DOHH2 (cell line): Measurements from ENCODE around the gene SLC23A3.

ENCODE experiments used
- H3F3A ChIP-seq: fragments of 200-600 bp; sonication (generic), shearing (Covaris generic); 2 replicates; pipeline ENCODE4 v1.6.0; 2016; ENCODE audit warnings: antibody characterized with exemption, mild to moderate bottlenecking; ENCODE audit not compliant: control insufficient read depth, insufficient read depth
- H3K27ac ChIP-seq: fragments of 200-600 bp; sonication (generic); 2 replicates; pipeline ENCODE4 v1.5.1; 2014; ENCODE audit warnings: low read depth, mild to moderate bottlenecking, low read length, moderate library complexity
- H3K27me3 ChIP-seq: fragments of 200-600 bp; sonication (generic); 2 replicates; pipeline ENCODE4 v1.6.1; 2014; ENCODE audit warnings: mild to moderate bottlenecking, low read length, mixed read lengths; ENCODE audit not compliant: control insufficient read depth
- H3K36me3 ChIP-seq: fragments of 200-600 bp; sonication (generic); 2 replicates; pipeline ENCODE4 v1.6.1; 2014; ENCODE audit warnings: mild to moderate bottlenecking, low read length, moderate library complexity, mixed read lengths; ENCODE audit not compliant: control insufficient read depth
- H3K4me1 ChIP-seq: fragments of 200-600 bp; sonication (generic); 2 replicates; pipeline ENCODE4 v1.6.1; 2014; ENCODE audit warnings: mild to moderate bottlenecking, low read length, mixed read lengths; ENCODE audit not compliant: control insufficient read depth
- H3K4me2 ChIP-seq: fragments of 200-600 bp; sonication (generic); 2 replicates; pipeline ENCODE4 v1.6.0; 2014; ENCODE audit warnings: mild to moderate bottlenecking, low read length, moderate library complexity
- H3K4me3 ChIP-seq: fragments of 200-600 bp; sonication (generic); 2 replicates; pipeline ENCODE4 v1.5.1; 2014; ENCODE audit warnings: mild to moderate bottlenecking, low read length, mixed read lengths
- H3K79me2 ChIP-seq: fragments of 200-600 bp; sonication (generic); 2 replicates; pipeline ENCODE4 v1.6.1; 2014; ENCODE audit warnings: mild to moderate bottlenecking, low read length, mixed read lengths; ENCODE audit not compliant: control insufficient read depth
- H3K9me2 ChIP-seq: fragments of 200-600 bp; sonication (generic); replicated peaks from 2 replicates; pipeline ENCODE4 v1.6.1; 2014; ENCODE audit warnings: mild to moderate bottlenecking, low read length, mixed read lengths; ENCODE audit not compliant: control insufficient read depth
- H3K9me3 ChIP-seq: fragments of 200-600 bp; sonication (generic); 2 replicates; pipeline ENCODE4 v1.6.1; 2014; ENCODE audit warnings: antibody characterized with exemption, low read length, mixed read lengths; ENCODE audit not compliant: control insufficient read depth, insufficient read depth
- H4K20me1 ChIP-seq: fragments of 200-600 bp; sonication (generic); 2 replicates; pipeline ENCODE4 v1.6.0; 2014; ENCODE audit warnings: low read depth, mild to moderate bottlenecking, antibody characterized with exemption, low read length, moderate library complexity; ENCODE audit not compliant: control insufficient read depth, insufficient read depth
- CTCF ChIP-seq: fragments of 200-600 bp; sonication (generic); IDR thresholded peaks from one replicate; pipeline ENCODE4 v1.5.1; 2014; ENCODE audit warnings: antibody characterized with exemption, mild to moderate bottlenecking, low read depth, low read length; ENCODE audit not compliant: poor library complexity, severe bottlenecking
- EZH2phosphoT487 ChIP-seq: fragments of 200-600 bp; sonication (generic); IDR thresholded peaks from 2 replicates; pipeline ENCODE4 v1.6.1; 2017; ENCODE audit warnings: borderline replicate concordance, mild to moderate bottlenecking, antibody characterized with exemption, low read length, moderate library complexity, mixed read lengths

SLC23A3 gene

GRCh38 chr2:219179601-219180465 is 10.0 kb upstream of the SLC23A3 start:
- no peak for TF ChIP-seq EZH2phosphoT487
- TF ChIP-seq CTCF: no peak
- peaks cover 14% of the 10 kb centered on the region for H3F3A ChIP-seq
- no peak overlapping the region for H3K27ac ChIP-seq
- H3K27me3 ChIP-seq: no peaks in the 10 kb centered on the region
- peaks cover 72% of the 10 kb centered on the region for H3K36me3 ChIP-seq
- 0 out of 2 replicates have a peak, but pooled peaks cover 5% of the 10 kb centered on the region for H4K20me1 ChIP-seq
- H3K9me2 ChIP-seq: no peaks in the 10 kb centered on the region
- peaks cover 28% of the 10 kb centered on the region for H3K4me1 ChIP-seq
- H3K4me3 ChIP-seq: peak overlapping the region; percentile 96
- H3K79me2 ChIP-seq: peaks cover 41% of the 10 kb centered on the region
- H3K9me3 ChIP-seq: no peaks in the 10 kb centered on the region
- H3K4me2 ChIP-seq: peak overlapping the region; percentile 84

- peaks cover 28% of the 10 kb centered on the region for H3K4me1 ChIP-seq
- H3K9me3 ChIP-seq: no peaks in the 10 kb centered on the region
- 0 out of 2 replicates have a peak, but pooled peaks cover 5% of the 10 kb centered on the region for H4K20me1 ChIP-seq
- H3K27me3 ChIP-seq: no peaks in the 10 kb centered on the region
- no peak for TF ChIP-seq EZH2phosphoT487
- TF ChIP-seq CTCF: no peak
- peak overlapping the region; percentile 84 for H3K4me2 ChIP-seq
- H3K79me2 ChIP-seq: peaks cover 42% of the 10 kb centered on the region
- peaks cover 14% of the 10 kb centered on the region for H3F3A ChIP-seq
- H3K27ac ChIP-seq: peak overlapping the region; percentile 99
- H3K9me2 ChIP-seq: no peaks in the 10 kb centered on the region
- H3K4me3 ChIP-seq: peak overlapping the region; percentile 96
- peaks cover 75% of the 10 kb centered on the region for H3K36me3 ChIP-seq
Observed at GRCh38 chr2:219178377-219179175, 8.7 kb upstream of the SLC23A3 start.

GRCh38 chr2:219177552-219178376 is 7.9 kb upstream of the SLC23A3 start, which contains the start of gene RETREG2:
Gene RETREG2, plus strand, starts transcription at chr2:219178275. Its CDS starts 78 bp downstream, at chr2:219178353.
- Histone ChIP-seq H3K36me3 (peaks cover 73% of the 10 kb centered on the region), H3K4me1 (peaks cover 28% of the 10 kb centered on the region), H3K27me3 (no peaks in the 10 kb centered on the region), H3F3A (peaks cover 14% of the 10 kb centered on the region), H3K79me2 (peaks cover 42% of the 10 kb centered on the region), H3K9me3 (no peaks in the 10 kb centered on the region), H3K4me3 (peak within 1 kb of the TSS; percentile 96), H3K9me2 (no peaks in the 10 kb centered on the region), H3K27ac (peak within 1 kb of the TSS; percentile 99), H3K4me2 (peak within 1 kb of the TSS; percentile 95), H4K20me1 (0 out of 2 replicates have a peak, but pooled peaks cover 5% of the 10 kb centered on the region)
- TF ChIP-seq CTCF: no peak
